Measurements from ENCODE around the gene DHCR7. TPM values are rescaled to one million over a fixed set of nuclear protein-coding genes. Genes with fewer than 3 reads are reported as not detected.
A peak's percentile ranks its signal among the peaks of the same experiment; 100 is the strongest.

The DHCR7 gene
- total RNA-seq, 1 donor: 58.3 TPM

DNA sequence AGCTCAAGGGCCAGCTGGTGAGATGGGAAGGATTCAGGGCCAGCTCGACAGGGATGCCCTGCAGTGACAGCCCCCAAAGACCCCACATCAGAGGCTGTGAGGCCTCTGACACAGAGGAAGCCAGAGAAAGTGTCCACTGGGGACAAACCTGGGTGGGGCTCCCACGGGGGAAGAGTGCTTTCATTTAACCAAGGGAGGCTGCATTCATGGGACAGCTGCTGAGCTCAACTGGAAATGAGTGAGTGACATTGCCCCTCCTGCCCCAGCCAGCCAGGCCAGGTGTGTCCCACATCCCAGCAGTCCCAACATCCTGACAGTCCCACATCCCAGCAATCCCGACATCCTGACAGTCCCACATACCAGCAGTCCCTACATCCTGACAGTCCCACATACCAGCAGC is 61.0 kb downstream of the DHCR7 start:
- H3K9me3 ChIP-seq (ENCODE audit: low read depth, low read length): no peaks in the 10 kb centered on the region
- H3K79me2 ChIP-seq (ENCODE audit: insufficient read depth, low read length): no peaks in the 10 kb centered on the region
- no peaks in the 10 kb centered on the region for H3K36me3 ChIP-seq (ENCODE audit: insufficient read depth, low read length)
- DNase-seq (ENCODE audit: insufficient read length, low spot score, missing footprints): peak; percentile 19
- no peaks in the 10 kb centered on the region for H4K20me1 ChIP-seq (ENCODE audit: insufficient read depth, low read length)
- no peak overlapping the region for H3K4me2 ChIP-seq (ENCODE audit: insufficient read depth, low read length)
- TF ChIP-seq, protein P1, sequence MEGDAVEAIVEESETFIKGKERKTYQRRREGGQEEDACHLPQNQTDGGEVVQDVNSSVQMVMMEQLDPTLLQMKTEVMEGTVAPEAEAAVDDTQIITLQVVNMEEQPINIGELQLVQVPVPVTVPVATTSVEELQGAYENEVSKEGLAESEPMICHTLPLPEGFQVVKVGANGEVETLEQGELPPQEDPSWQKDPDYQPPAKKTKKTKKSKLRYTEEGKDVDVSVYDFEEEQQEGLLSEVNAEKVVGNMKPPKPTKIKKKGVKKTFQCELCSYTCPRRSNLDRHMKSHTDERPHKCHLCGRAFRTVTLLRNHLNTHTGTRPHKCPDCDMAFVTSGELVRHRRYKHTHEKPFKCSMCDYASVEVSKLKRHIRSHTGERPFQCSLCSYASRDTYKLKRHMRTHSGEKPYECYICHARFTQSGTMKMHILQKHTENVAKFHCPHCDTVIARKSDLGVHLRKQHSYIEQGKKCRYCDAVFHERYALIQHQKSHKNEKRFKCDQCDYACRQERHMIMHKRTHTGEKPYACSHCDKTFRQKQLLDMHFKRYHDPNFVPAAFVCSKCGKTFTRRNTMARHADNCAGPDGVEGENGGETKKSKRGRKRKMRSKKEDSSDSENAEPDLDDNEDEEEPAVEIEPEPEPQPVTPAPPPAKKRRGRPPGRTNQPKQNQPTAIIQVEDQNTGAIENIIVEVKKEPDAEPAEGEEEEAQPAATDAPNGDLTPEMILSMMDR (IDR thresholded peaks at IDR 0.05; ENCODE audit: extremely low read depth, low read depth, low read length): no peak
- H3K27ac ChIP-seq (ENCODE audit: low read depth, low read length): no peak overlapping the region
- no peak overlapping the region for H3K4me3 ChIP-seq (ENCODE audit: insufficient read depth, low read length)
- no peak overlapping the region for H2AFZ ChIP-seq (ENCODE audit: low read length)
- H3K4me1 ChIP-seq (ENCODE audit: insufficient read depth, low read length): no peaks in the 10 kb centered on the region
- peaks cover 36% of the 10 kb centered on the region for H3K27me3 ChIP-seq (ENCODE audit: insufficient read depth, low read length)

DNA sequence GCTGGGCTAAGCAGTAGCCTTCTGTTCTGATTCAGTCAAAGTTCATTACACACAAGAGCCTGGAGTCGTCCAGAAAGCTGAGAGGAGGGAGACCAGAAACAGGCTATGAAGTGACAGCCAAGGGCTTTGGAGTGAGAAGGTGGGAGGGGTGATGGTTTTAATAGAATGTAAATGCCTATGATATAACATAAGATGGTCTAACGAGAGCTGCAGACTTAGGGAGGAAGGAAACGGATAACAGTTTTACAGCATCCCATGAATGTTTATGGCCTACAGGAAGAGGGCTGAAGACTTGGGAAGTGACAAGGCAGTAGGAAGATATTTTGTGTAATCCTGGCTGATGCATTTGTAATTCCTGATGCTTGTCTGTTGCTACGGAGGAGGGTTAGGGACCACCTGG is 62.0 kb downstream of the DHCR7 start:
- no peak overlapping the region for H3K4me3 ChIP-seq (ENCODE audit: insufficient read depth, low read length)
- no peak overlapping the region for H2AFZ ChIP-seq (ENCODE audit: low read length)

DNA sequence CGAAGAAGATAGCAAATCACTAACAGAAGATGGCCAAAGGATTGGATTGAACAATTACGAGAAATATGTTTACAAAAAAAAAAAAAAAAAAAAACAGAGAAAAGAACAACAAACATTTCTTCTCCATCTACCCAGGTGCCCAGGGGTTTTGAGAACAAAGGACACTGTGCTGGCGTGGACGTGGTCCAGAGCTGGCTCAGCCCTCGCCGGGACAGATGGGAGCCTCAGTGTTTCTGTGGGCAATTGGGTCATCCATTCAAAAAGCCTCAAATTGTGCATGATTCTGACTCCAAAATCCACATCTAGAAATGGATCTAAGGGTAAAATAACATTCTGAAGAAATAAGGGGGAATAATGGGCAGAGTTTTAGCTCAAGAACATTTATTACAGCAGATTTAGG is 63.1 kb downstream of the DHCR7 start:
- Histone ChIP-seq H3K4me3 (ENCODE audit: insufficient read depth, low read length) (no peak overlapping the region), H3K4me2 (ENCODE audit: insufficient read depth, low read length) (no peak overlapping the region), H2AFZ (ENCODE audit: low read length) (no peak overlapping the region), H3K27me3 (ENCODE audit: insufficient read depth, low read length) (peaks cover 26% of the 10 kb centered on the region), H3K4me1 (ENCODE audit: insufficient read depth, low read length) (no peaks in the 10 kb centered on the region), H3K36me3 (ENCODE audit: insufficient read depth, low read length) (no peaks in the 10 kb centered on the region), H3K79me2 (ENCODE audit: insufficient read depth, low read length) (no peaks in the 10 kb centered on the region), H3K9me3 (ENCODE audit: low read depth, low read length) (no peaks in the 10 kb centered on the region), H3K27ac (ENCODE audit: low read depth, low read length) (no peak overlapping the region), H4K20me1 (ENCODE audit: insufficient read depth, low read length) (no peaks in the 10 kb centered on the region)
- TF ChIP-seq, protein P1 (IDR thresholded peaks at IDR 0.05; ENCODE audit: extremely low read depth, low read depth, low read length): no peak
- DNase-seq (ENCODE audit: insufficient read length, low spot score, missing footprints): no peak

More for the DNA sequence above, 62.0 kb downstream of the DHCR7 start:
- H3K4me1 ChIP-seq (ENCODE audit: insufficient read depth, low read length): no peaks in the 10 kb centered on the region
- H3K27ac ChIP-seq (ENCODE audit: low read depth, low read length): no peak overlapping the region
- DNase-seq (ENCODE audit: insufficient read length, low spot score, missing footprints): peak; percentile 61
- peaks cover 31% of the 10 kb centered on the region for H3K27me3 ChIP-seq (ENCODE audit: insufficient read depth, low read length)
- H3K4me2 ChIP-seq (ENCODE audit: insufficient read depth, low read length): no peak overlapping the region
- H3K9me3 ChIP-seq (ENCODE audit: low read depth, low read length): no peaks in the 10 kb centered on the region
- no peaks in the 10 kb centered on the region for H3K79me2 ChIP-seq (ENCODE audit: insufficient read depth, low read length)
- no peaks in the 10 kb centered on the region for H3K36me3 ChIP-seq (ENCODE audit: insufficient read depth, low read length)
- H4K20me1 ChIP-seq (ENCODE audit: insufficient read depth, low read length): no peaks in the 10 kb centered on the region
- TF ChIP-seq, protein P1 (IDR thresholded peaks at IDR 0.05; ENCODE audit: extremely low read depth, low read depth, low read length): no peak

DNA sequence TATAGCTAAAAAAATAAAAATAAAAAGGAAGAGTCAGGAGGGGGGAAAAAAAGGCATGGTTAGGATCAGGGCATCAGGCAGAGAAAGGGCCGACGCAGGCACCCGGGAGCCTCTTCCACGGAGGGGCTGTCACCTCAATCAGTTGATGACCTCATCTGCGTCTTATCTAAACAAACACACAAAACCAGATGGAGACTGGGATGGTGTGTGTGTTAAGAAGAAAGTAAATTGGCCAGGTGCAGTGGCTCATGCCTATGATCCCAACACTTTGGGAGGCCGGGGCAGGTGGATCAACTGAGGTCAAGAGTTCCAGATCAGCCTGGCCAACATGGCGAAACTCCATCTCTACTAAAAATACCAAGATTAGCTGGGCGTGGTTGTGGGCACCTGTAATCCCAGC is 63.6 kb downstream of the DHCR7 start:
- Histone ChIP-seq H2AFZ (ENCODE audit: low read length) (no peak overlapping the region), H3K27me3 (ENCODE audit: insufficient read depth, low read length) (peaks cover 21% of the 10 kb centered on the region), H3K4me3 (ENCODE audit: insufficient read depth, low read length) (no peak overlapping the region), H3K36me3 (ENCODE audit: insufficient read depth, low read length) (no peaks in the 10 kb centered on the region), H3K4me1 (ENCODE audit: insufficient read depth, low read length) (no peaks in the 10 kb centered on the region), H4K20me1 (ENCODE audit: insufficient read depth, low read length) (no peaks in the 10 kb centered on the region), H3K9me3 (ENCODE audit: low read depth, low read length) (no peaks in the 10 kb centered on the region), H3K27ac (ENCODE audit: low read depth, low read length) (no peak overlapping the region), H3K4me2 (ENCODE audit: insufficient read depth, low read length) (no peak overlapping the region), H3K79me2 (ENCODE audit: insufficient read depth, low read length) (no peaks in the 10 kb centered on the region)
- TF ChIP-seq, protein P1 (IDR thresholded peaks at IDR 0.05; ENCODE audit: extremely low read depth, low read depth, low read length): no peak
- no peak for DNase-seq (ENCODE audit: insufficient read length, low spot score, missing footprints)

Small RNA genes lying within 50 kb of the gene (small RNA-seq; reads per million reads assigned to genes)
- not detected for gene MIR6754

Other genes with a start within 250 kb of the DHCR7 start
- gene SHANK2, start 195.8 kb downstream of the DHCR7 start, total RNA-seq: 2.5 and 3.5 TPM in 2 replicates
- 69.5 and 81.1 TPM in 2 replicates for gene NADSYN1, start 4.8 kb upstream of the DHCR7 start, total RNA-seq
- 0.36 and 0.59 TPM in 2 replicates for gene KRTAP5-7, start 78.9 kb upstream of the DHCR7 start, total RNA-seq
- 0.36 TPM in 1 of 2 replicates, not detected in the other for gene KRTAP5-8, start 89.6 kb upstream of the DHCR7 start, total RNA-seq
- not detected in 2 replicates for gene KRTAP5-9, start 100.0 kb upstream of the DHCR7 start, total RNA-seq
- 0.36 TPM in 1 of 2 replicates, not detected in the other for gene KRTAP5-10, start 117.2 kb upstream of the DHCR7 start, total RNA-seq
- gene KRTAP5-11, start 134.5 kb upstream of the DHCR7 start, total RNA-seq: not detected in 2 replicates